SK-N-MC (cell line): Measurements from ENCODE around the gene KCNAB2.

Source experiments
- EZH2 ChIP-seq: fragments of 200-600 bp; sonication (generic); IDR thresholded peaks from one replicate; pipeline ENCODE4 v1.6.1; 2017; ENCODE audit warnings: antibody characterized with exemption
- FOXP2 ChIP-seq: optimal IDR thresholded peaks from 2 replicates; pipeline ENCODE3; 2011; ENCODE audit warnings: mild to moderate bottlenecking, moderate library complexity; ENCODE audit not compliant: insufficient read depth; ENCODE audit errors: extremely low read length, control extremely low read depth
- POLR2AphosphoS5 ChIP-seq: IDR thresholded peaks from 2 replicates; pipeline ENCODE4 v1.6.1; 2012; ENCODE audit warnings: mild to moderate bottlenecking, low read depth, low read length, borderline replicate concordance

- TF ChIP-seq EZH2 (no peak), POLR2AphosphoS5 (no peak), FOXP2 (no peak)
Measured at GRCh38 chr1:6030132-6030531, 15.6 kb upstream of the KCNAB2 start.
